Peyer's patch (tissue), 4 donors: ENCODE measurements around the gene SELENOK.

Experiments used
- CTCF ChIP-seq, 6 experiments: fragments of 450-650 bp in 4 of 6; fragments of 200-600 bp in 2 of 6; sonication (generic) in 1 of 6; IDR thresholded peaks; one replicate each; pipeline ENCODE4 v1.5.1; 2017 to 2019; ENCODE audit warnings: antibody characterized with exemption in 6 of 6, mild to moderate bottlenecking in 3 of 6, moderate library complexity in 1 of 6
- POLR2A ChIP-seq, 2 donors: fragments of 450-650 bp; IDR thresholded peaks; one replicate each; pipeline ENCODE4 v1.5.1; 2017; ENCODE audit warnings: antibody characterized with exemption in 2 of 2, mild to moderate bottlenecking in 2 of 2, moderate library complexity in 2 of 2

GRCh38 chr3:53849916-53850315, 41.7 kb downstream of the SELENOK start:
- TF ChIP-seq CTCF (IDR thresholded peaks at IDR 0.05) (no peak), POLR2A (IDR thresholded peaks at IDR 0.05) (no peak)
